CD14-positive monocyte (primary cell): Measurements from ENCODE around the gene ZNF280D. TPM values are rescaled to one million over a fixed set of nuclear protein-coding genes. Genes with fewer than 3 reads are reported as not detected.
"Not testable (repeated sequence)": the region's sequence is repeated elsewhere in the genome, so short reads cannot be mapped to it uniquely, and the experiment has no call there.

Experiments used
- DNase-seq, 3 donors: peaks; one replicate each; pipeline ENCODE4 v3.0.0-alpha.2; 2011 to 2022
- H2AFZ ChIP-seq: 2 replicates; pipeline ENCODE4 v1.6.0; 2012; ENCODE audit warnings: mild to moderate bottlenecking, low read depth, low read length, inconsistent platforms; ENCODE audit not compliant: insufficient read depth, poor library complexity, severe bottlenecking
- H3K27ac ChIP-seq, 2 donors: 1 replicate in 1 of 2; 2 replicates in 1 of 2; pipeline ENCODE4 v1.5.1; 2012 to 2013; ENCODE audit warnings: low read length in 2 of 2, control low read depth in 1 of 2, inconsistent platforms in 1 of 2, low read depth in 1 of 2, mild to moderate bottlenecking in 1 of 2
- H3K27me3 ChIP-seq, 2 donors: one replicate each; pipeline versions ENCODE4 v1.6.0 to v1.6.1; 2011 to 2013; ENCODE audit warnings: low read length in 2 of 2; ENCODE audit not compliant: control insufficient read depth in 2 of 2, insufficient read depth in 2 of 2
- H3K36me3 ChIP-seq, 2 donors: replicated peaks in 1 of 2; 1 replicate in 1 of 2; 2 replicates in 1 of 2; pipeline versions ENCODE4 v1.5.1 to v1.6.1; 2012 to 2013; ENCODE audit warnings: low read length in 2 of 2, control low read depth in 1 of 2, inconsistent platforms in 1 of 2, mild to moderate bottlenecking in 1 of 2; ENCODE audit not compliant: insufficient read depth in 2 of 2, control insufficient read depth in 1 of 2
- H3K4me1 ChIP-seq, 2 donors: 1 replicate in 1 of 2; 2 replicates in 1 of 2; pipeline versions ENCODE4 v1.5.1 to v1.6.1; 2012 to 2013; ENCODE audit warnings: low read length in 2 of 2, control low read depth in 1 of 2, inconsistent platforms in 1 of 2, mild to moderate bottlenecking in 1 of 2, moderate library complexity in 1 of 2; ENCODE audit not compliant: insufficient read depth in 2 of 2, control insufficient read depth in 1 of 2
- H3K4me2 ChIP-seq: replicated peaks from 2 replicates; pipeline ENCODE3; 2012; ENCODE audit warnings: low read length, moderate library complexity, mild to moderate bottlenecking; ENCODE audit not compliant: poor library complexity, severe bottlenecking; ENCODE audit errors: extremely low read depth
- H3K4me3 ChIP-seq, 3 experiments: fragments of 200-600 bp in 1 of 3; sonication (generic) in 1 of 3; replicated peaks in 1 of 3; 1 replicate in 2 of 3; 2 replicates in 1 of 3; pipeline ENCODE4 v1.5.1; 2011 to 2013; ENCODE audit warnings: low read length in 3 of 3, mild to moderate bottlenecking in 3 of 3, control low read depth in 2 of 3, low read depth in 2 of 3, inconsistent platforms in 1 of 3, moderate library complexity in 1 of 3
- H3K79me2 ChIP-seq: 2 replicates; pipeline ENCODE4 v1.6.0; 2012; ENCODE audit warnings: mild to moderate bottlenecking, control low read depth, inconsistent platforms, low read length, moderate library complexity; ENCODE audit not compliant: insufficient read depth
- H3K9ac ChIP-seq: 2 replicates; pipeline ENCODE4 v1.6.0; 2017; ENCODE audit warnings: low read length, mild to moderate bottlenecking; ENCODE audit not compliant: insufficient read depth, poor library complexity, severe bottlenecking
- H3K9me3 ChIP-seq, 2 donors: replicated peaks in 1 of 2; 1 replicate in 1 of 2; 2 replicates in 1 of 2; pipeline versions ENCODE4 v1.5.1 to v1.6.1; 2012 to 2013; ENCODE audit warnings: low read length in 2 of 2, control low read depth in 1 of 2; ENCODE audit not compliant: control insufficient read depth in 1 of 2, insufficient read depth in 1 of 2
- H4K20me1 ChIP-seq: 2 replicates; pipeline ENCODE4 v1.6.0; 2012; ENCODE audit warnings: mild to moderate bottlenecking, low read length, control low read depth, moderate library complexity; ENCODE audit not compliant: insufficient read depth
- H3K27ac Mint-ChIP-seq, 7 donors: one replicate each; pipeline ENCODE4 v1.8.0; 2020; ENCODE audit warnings: mild to moderate bottlenecking in 7 of 7, mixed read lengths in 7 of 7, moderate library complexity in 6 of 7, inconsistent platforms in 2 of 7
- H3K27me3 Mint-ChIP-seq, 3 donors: one replicate each; pipeline ENCODE4 v1.8.0; 2021 to 2022; ENCODE audit warnings: low read depth in 3 of 3, mild to moderate bottlenecking in 3 of 3, mixed read lengths in 3 of 3, moderate library complexity in 3 of 3, inconsistent platforms in 1 of 3
- H3K36me3 Mint-ChIP-seq, 2 donors: one replicate each; pipeline ENCODE4 v1.8.0; 2020; ENCODE audit warnings: mixed read lengths in 2 of 2, inconsistent platforms in 1 of 2, mild to moderate bottlenecking in 1 of 2
- H3K4me1 Mint-ChIP-seq: one replicate; pipeline ENCODE4 v1.8.0; 2020; ENCODE audit warnings: mild to moderate bottlenecking, mixed read lengths
- H3K4me3 Mint-ChIP-seq, 2 donors: one replicate each; pipeline ENCODE4 v1.8.0; 2020; ENCODE audit warnings: mild to moderate bottlenecking in 2 of 2, mixed read lengths in 2 of 2, moderate library complexity in 1 of 2
- H3K9me3 Mint-ChIP-seq, 7 donors: one replicate each; pipeline ENCODE4 v1.8.0; 2020 to 2022; ENCODE audit warnings: mixed read lengths in 7 of 7, mild to moderate bottlenecking in 6 of 7, moderate library complexity in 6 of 7, inconsistent platforms in 2 of 7
- WGBS: methylation state at CpG from one replicate; pipeline ENCODE4 v1.1.5; 2013; ENCODE audit warnings: missing lambda C conversion rate; ENCODE audit not compliant: insufficient coverage; 5-methylcytosine and 5-hydroxymethylcytosine counted together
- intact Hi-C, 2 donors: fragments of 100-400 bp; cut with micrococcal nuclease; formaldehyde crosslinking; loops; one replicate each; pipeline versions ENCODE4 v1.15.0 to v1.15.1; 2023
- polyA plus RNA-seq, 3 donors: library from polyadenylated mRNA; depleted of rRNA in 1 of 3; unstranded in 2 of 3; stranded (reverse) in 1 of 3; fragments of 300-500 nt in 2 of 3; fragments of >200 nt in 1 of 3; fragmentation: Illumina TruSeq in 2 of 3; gene quantifications; 1 replicate in 2 of 3; 2 replicates in 1 of 3; pipeline ENCODE4 v1.2.3, GENCODE V29; 2012 to 2021
- TF ChIP-seq, protein P1 (sequence below): fragments of 200-600 bp; IDR thresholded peaks from one replicate; pipeline ENCODE4 v1.8.0; 2022; ENCODE audit warnings: antibody characterized with exemption, mild to moderate bottlenecking

Gene ZNF280D
- polyA plus RNA-seq, 3 donors: 5.1 to 14.2 (median 8.0) TPM

DNA sequence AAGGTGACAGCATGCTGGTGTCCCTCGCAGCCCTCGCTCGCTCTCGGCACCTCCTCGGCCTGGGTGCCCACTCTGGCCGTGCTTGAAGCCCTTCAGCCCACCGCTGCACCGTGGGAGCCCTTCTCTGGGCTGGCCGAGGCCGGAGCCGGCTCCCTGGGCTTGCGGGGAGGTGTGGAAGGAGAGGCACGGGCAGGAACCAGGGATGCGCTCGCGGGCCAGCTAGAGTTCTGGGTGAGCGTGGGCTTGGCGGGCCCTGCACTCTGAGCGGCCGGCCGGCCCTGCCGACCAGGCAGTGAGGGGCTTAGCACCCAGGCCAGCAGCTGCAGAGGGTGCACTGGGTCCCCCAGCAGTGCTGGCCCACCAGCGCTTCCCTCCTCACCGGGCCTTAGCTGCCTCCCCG lies 46.1 kb upstream of the ZNF280D start:
- H3K36me3 ChIP-seq, H3K4me1 ChIP-seq, H3K27ac Mint-ChIP-seq, DNase-seq, H3K27me3 ChIP-seq, H3K9me3 ChIP-seq, H3K4me2 ChIP-seq, H3K79me2 ChIP-seq, intact Hi-C loops, H3K27ac ChIP-seq, H4K20me1 ChIP-seq, H3K27me3 Mint-ChIP-seq, H3K4me3 ChIP-seq, H2AFZ ChIP-seq, H3K36me3 Mint-ChIP-seq, H3K9ac ChIP-seq, H3K4me3 Mint-ChIP-seq: not testable (repeated sequence)
- 98% methylated on average over 19 of the region's 25 CpGs for WGBS
- H3K4me1 Mint-ChIP-seq: peaks cover 25% of the 10 kb centered on the region
- peaks cover 0 to 20% (median 11%) of the 10 kb centered on the region in 7 donors for H3K9me3 Mint-ChIP-seq

DNA sequence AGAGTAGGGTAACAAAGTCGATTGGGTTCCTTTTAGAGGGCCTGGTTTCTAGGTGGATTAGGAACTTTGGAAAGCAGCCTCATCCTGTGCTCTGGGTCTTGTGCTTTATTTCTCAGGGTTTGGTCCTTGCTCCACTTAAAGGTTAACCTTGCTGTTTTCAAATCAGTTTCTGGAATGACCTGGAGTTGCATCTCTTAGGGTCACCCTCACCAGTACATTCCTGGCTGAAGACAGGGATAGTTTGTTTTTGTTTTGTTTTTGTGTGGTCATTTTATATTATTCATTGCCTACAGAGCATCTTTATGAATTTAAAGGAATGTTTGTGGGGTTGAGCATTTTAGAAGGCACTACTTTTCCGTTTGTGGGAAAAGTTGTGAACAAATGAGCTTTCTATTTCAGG lies 45.5 kb upstream of the ZNF280D start:
- no peaks in the 10 kb centered on the region for H4K20me1 ChIP-seq
- no peak overlapping the region for H3K4me3 Mint-ChIP-seq

More for the DNA sequence above, 45.5 kb upstream of the ZNF280D start:
- Mint-ChIP-seq H3K4me1 (peaks cover 31% of the 10 kb centered on the region), H3K27ac (no peak overlapping the region), H3K9me3 (peaks cover 0 to 17% (median 11%) of the 10 kb centered on the region in 7 donors), H3K27me3 (no peaks in the 10 kb centered on the region), H3K36me3 (no peaks in the 10 kb centered on the region)
- H3K36me3 ChIP-seq: no peaks in the 10 kb centered on the region
- no peak overlapping the region for H2AFZ ChIP-seq
- no peaks in the 10 kb centered on the region for H3K27me3 ChIP-seq
- peaks cover 6 to 9% of the 10 kb centered on the region in 2 donors for H3K4me1 ChIP-seq
- peaks cover 0 to 4% of the 10 kb centered on the region in 2 donors for H3K9me3 ChIP-seq
- TF ChIP-seq, protein P1, sequence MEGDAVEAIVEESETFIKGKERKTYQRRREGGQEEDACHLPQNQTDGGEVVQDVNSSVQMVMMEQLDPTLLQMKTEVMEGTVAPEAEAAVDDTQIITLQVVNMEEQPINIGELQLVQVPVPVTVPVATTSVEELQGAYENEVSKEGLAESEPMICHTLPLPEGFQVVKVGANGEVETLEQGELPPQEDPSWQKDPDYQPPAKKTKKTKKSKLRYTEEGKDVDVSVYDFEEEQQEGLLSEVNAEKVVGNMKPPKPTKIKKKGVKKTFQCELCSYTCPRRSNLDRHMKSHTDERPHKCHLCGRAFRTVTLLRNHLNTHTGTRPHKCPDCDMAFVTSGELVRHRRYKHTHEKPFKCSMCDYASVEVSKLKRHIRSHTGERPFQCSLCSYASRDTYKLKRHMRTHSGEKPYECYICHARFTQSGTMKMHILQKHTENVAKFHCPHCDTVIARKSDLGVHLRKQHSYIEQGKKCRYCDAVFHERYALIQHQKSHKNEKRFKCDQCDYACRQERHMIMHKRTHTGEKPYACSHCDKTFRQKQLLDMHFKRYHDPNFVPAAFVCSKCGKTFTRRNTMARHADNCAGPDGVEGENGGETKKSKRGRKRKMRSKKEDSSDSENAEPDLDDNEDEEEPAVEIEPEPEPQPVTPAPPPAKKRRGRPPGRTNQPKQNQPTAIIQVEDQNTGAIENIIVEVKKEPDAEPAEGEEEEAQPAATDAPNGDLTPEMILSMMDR: no peak
- 80% methylated on average over 1 of the region's 2 CpGs for WGBS
- no peak overlapping the region for H3K9ac ChIP-seq
- no peak overlapping the region for H3K27ac ChIP-seq
- H3K4me2 ChIP-seq: no peak overlapping the region
- intact Hi-C loops: no loop called here
- no peak for DNase-seq
- no peaks in the 10 kb centered on the region for H3K79me2 ChIP-seq
- no peak overlapping the region for H3K4me3 ChIP-seq
